ENCODE measurements around the gene CHODL. TPM values are rescaled to one million over a fixed set of nuclear protein-coding genes. Genes with fewer than 3 reads are reported as not detected.

CHODL gene, protein sequence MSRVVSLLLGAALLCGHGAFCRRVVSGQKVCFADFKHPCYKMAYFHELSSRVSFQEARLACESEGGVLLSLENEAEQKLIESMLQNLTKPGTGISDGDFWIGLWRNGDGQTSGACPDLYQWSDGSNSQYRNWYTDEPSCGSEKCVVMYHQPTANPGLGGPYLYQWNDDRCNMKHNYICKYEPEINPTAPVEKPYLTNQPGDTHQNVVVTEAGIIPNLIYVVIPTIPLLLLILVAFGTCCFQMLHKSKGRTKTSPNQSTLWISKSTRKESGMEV
- total RNA-seq (2021): 0.44 and 0.53 TPM in 2 replicates
- percentile 27 among the genes with signal in this experiment for Bru-seq, nascent RNA
- percentile 37 among the genes with signal in this experiment for BruChase-seq, experiment 1, labeled RNA remaining after a 2-hour chase
- BruChase-seq, experiment 2, labeled RNA remaining after a 6-hour chase: percentile 27 among the genes with signal in this experiment
- long read RNA-seq: 0 reads

DNA sequence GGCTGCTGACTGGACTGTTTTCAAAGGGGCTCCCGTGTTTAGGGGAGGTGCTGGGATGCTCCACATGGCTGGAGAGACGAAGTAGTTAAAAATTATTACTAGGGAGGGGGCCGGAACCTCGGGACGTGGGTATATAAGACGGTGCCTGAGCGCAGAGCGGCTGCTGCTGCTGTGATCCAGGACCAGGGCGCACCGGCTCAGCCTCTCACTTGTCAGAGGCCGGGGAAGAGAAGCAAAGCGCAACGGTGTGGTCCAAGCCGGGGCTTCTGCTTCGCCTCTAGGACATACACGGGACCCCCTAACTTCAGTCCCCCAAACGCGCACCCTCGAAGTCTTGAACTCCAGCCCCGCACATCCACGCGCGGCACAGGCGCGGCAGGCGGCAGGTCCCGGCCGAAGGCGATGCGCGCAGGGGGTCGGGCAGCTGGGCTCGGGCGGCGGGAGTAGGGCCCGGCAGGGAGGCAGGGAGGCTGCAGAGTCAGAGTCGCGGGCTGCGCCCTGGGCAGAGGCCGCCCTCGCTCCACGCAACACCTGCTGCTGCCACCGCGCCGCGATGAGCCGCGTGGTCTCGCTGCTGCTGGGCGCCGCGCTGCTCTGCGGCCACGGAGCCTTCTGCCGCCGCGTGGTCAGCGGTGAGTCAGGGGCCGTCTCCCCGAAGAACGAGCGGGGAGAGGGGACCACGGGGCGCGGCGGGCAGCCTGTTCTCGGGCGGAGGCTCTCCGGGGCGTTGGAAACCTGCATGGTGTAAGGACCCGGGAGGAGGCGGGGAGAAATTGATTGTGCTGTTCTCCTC, at the start of gene CHODL:
TSS of gene CHODL (plus strand) at position 163 of the 793 bp plus-strand sequence. CDS start at position 554, 391 bp downstream.
- H2AFZ ChIP-seq: no peak within 1 kb of the TSS
- no peak for DNase-seq
- H3K27ac ChIP-seq: no peak within 1 kb of the TSS
- no peak within 1 kb of the TSS for H3K4me2 ChIP-seq
- no peaks in the 10 kb centered on the region for H3K27me3 ChIP-seq (ENCODE audit: insufficient read depth, low read depth)
- no TSS peak for BruUV-seq (replicated peaks)
- no peaks in the 10 kb centered on the region for H3K9me2 ChIP-seq (ENCODE audit: insufficient read depth)
- intact Hi-C loops (cut with micrococcal nuclease; ENCODE audit: unreplicated experiment): no loop called here
- TF ChIP-seq EZH2 (IDR thresholded peaks at IDR 0.05; ENCODE audit: low read depth): no peak
- TF ChIP-seq, protein P1, sequence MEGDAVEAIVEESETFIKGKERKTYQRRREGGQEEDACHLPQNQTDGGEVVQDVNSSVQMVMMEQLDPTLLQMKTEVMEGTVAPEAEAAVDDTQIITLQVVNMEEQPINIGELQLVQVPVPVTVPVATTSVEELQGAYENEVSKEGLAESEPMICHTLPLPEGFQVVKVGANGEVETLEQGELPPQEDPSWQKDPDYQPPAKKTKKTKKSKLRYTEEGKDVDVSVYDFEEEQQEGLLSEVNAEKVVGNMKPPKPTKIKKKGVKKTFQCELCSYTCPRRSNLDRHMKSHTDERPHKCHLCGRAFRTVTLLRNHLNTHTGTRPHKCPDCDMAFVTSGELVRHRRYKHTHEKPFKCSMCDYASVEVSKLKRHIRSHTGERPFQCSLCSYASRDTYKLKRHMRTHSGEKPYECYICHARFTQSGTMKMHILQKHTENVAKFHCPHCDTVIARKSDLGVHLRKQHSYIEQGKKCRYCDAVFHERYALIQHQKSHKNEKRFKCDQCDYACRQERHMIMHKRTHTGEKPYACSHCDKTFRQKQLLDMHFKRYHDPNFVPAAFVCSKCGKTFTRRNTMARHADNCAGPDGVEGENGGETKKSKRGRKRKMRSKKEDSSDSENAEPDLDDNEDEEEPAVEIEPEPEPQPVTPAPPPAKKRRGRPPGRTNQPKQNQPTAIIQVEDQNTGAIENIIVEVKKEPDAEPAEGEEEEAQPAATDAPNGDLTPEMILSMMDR (conservative IDR thresholded peaks at IDR 0.05): no peak
- H4K20me1 ChIP-seq (ENCODE audit: insufficient read depth): no peaks in the 10 kb centered on the region
- H3K36me3 ChIP-seq (ENCODE audit: low read depth): no peaks in the 10 kb centered on the region
- no peaks in the 10 kb centered on the region for H3K4me1 ChIP-seq (replicated peaks; ENCODE audit: insufficient read depth)
- ChIA-PET CTCF (no interaction called here), POLR2A (ENCODE audit: unreplicated experiment) (no interaction called here)
- no peaks in the 10 kb centered on the region for H3K9me3 ChIP-seq (ENCODE audit: insufficient read depth, low read depth)
- no peak within 1 kb of the TSS for H3K4me3 ChIP-seq
- no peaks in the 10 kb centered on the region for H3K79me2 ChIP-seq (ENCODE audit: low read depth)
- no peaks in the 10 kb centered on the region for H3F3A ChIP-seq (ENCODE audit: insufficient read depth, low read depth)

DNA sequence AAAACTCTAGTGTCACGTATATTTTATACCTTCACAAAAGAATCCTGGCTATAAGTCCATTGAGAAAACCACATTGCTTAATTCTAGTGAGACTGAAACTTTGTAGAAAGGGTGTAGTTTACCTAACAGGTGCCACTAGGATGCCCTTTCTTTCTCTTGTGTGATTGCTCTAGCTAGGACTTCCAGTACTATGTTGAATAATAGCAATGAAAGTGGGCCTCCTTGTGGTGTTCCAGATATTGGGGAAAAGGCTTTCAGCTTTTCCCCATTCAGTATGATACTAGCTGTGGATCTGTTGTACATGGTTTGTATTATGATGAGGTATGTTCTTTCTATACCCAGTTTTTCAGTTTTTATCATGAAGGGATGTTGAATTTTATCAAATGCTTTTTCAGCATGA, 39.7 kb upstream of the CHODL start:
- ChIA-PET CTCF (no interaction called here), POLR2A (ENCODE audit: unreplicated experiment) (no interaction called here)
- intact Hi-C loops (cut with micrococcal nuclease; ENCODE audit: unreplicated experiment): no loop called here
- H3K27ac ChIP-seq: no peak overlapping the region
- no peaks in the 10 kb centered on the region for H3K9me2 ChIP-seq (ENCODE audit: insufficient read depth)
- H3K9me3 ChIP-seq (ENCODE audit: insufficient read depth, low read depth): no peaks in the 10 kb centered on the region
- no peaks in the 10 kb centered on the region for H4K20me1 ChIP-seq (ENCODE audit: insufficient read depth)
- TF ChIP-seq EZH2 (IDR thresholded peaks at IDR 0.05; ENCODE audit: low read depth): no peak
- TF ChIP-seq, protein P1 (conservative IDR thresholded peaks at IDR 0.05): no peak
- no peaks in the 10 kb centered on the region for H3K36me3 ChIP-seq (ENCODE audit: low read depth)
- H3K4me2 ChIP-seq: no peak overlapping the region
- no peak overlapping the region for H3K4me3 ChIP-seq
- H3K27me3 ChIP-seq (ENCODE audit: insufficient read depth, low read depth): no peaks in the 10 kb centered on the region
- H2AFZ ChIP-seq: no peak overlapping the region
- no peaks in the 10 kb centered on the region for H3F3A ChIP-seq (ENCODE audit: insufficient read depth, low read depth)
- DNase-seq: no peak
- BruUV-seq (replicated peaks): no TSS peak
- H3K79me2 ChIP-seq (ENCODE audit: low read depth): no peaks in the 10 kb centered on the region
- H3K4me1 ChIP-seq (replicated peaks; ENCODE audit: insufficient read depth): no peaks in the 10 kb centered on the region

DNA sequence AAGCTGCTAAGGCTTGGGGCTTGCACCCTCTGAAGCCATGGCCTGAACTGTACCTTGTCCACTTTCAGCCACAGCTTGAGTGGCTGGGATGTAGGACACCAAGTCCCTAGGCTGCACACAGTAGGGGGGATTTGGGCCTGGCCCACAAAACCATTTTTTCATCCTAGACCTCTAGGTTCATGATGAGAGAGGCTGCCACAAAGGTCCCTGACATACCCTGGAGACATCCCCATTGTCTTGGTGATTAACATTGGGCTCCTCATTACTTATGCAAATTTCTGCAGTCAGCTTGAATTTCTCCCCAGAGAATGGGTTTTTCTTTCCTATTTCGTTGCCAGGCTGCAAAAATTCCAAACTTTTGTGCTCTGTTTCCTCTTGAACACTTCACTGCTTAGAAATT, 26.3 kb upstream of the CHODL start:
- H3F3A ChIP-seq (ENCODE audit: insufficient read depth, low read depth): no peaks in the 10 kb centered on the region
- POLR2A ChIA-PET (ENCODE audit: unreplicated experiment): no interaction called here
- no peaks in the 10 kb centered on the region for H3K36me3 ChIP-seq (ENCODE audit: low read depth)
- DNase-seq: no peak
- CTCF ChIA-PET: no interaction called here
- intact Hi-C loops (cut with micrococcal nuclease; ENCODE audit: unreplicated experiment): no loop called here
- H3K4me1 ChIP-seq (replicated peaks; ENCODE audit: insufficient read depth): no peaks in the 10 kb centered on the region
- H3K79me2 ChIP-seq (ENCODE audit: low read depth): no peaks in the 10 kb centered on the region
- H3K27me3 ChIP-seq (ENCODE audit: insufficient read depth, low read depth): no peaks in the 10 kb centered on the region
- no peak overlapping the region for H3K4me2 ChIP-seq
- no peaks in the 10 kb centered on the region for H3K9me2 ChIP-seq (ENCODE audit: insufficient read depth)
- H4K20me1 ChIP-seq (ENCODE audit: insufficient read depth): no peaks in the 10 kb centered on the region
- H2AFZ ChIP-seq: no peak overlapping the region
- no peak overlapping the region for H3K4me3 ChIP-seq
- BruUV-seq (replicated peaks): no TSS peak
- TF ChIP-seq, protein P1 (conservative IDR thresholded peaks at IDR 0.05): no peak
- no peaks in the 10 kb centered on the region for H3K9me3 ChIP-seq (ENCODE audit: insufficient read depth, low read depth)
- no peak overlapping the region for H3K27ac ChIP-seq
